C4-2B (cell line): ENCODE measurements around the gene GSK3A.
A peak's percentile ranks its signal among the peaks of the same experiment; 100 is the strongest.

ENCODE experiments used
- CTCF ChIP-seq: fragments of 450-650 bp; conservative IDR thresholded peaks from 2 replicates; pipeline ENCODE4 v1.5.1; 2017; ENCODE audit warnings: mild to moderate bottlenecking
- ZFX ChIP-seq: fragments of 450-650 bp; IDR thresholded peaks from 2 replicates; pipeline ENCODE4 v1.6.1; 2017

- TF ChIP-seq CTCF = peak; percentile 74
- TF ChIP-seq ZFX = no peak
Observed at GRCh38 chr19:42184401-42184861, 58.0 kb downstream of the GSK3A start.
